ENCODE measurements around the gene GUK1.

The GUK1 gene

GRCh38 chr1:228139931-228140723 is at the start of gene GUK1:
GUK1 (plus strand) TSS chr1:228140279; CDS start chr1:228140303, 24 bp downstream.
- DNase-seq: peak; percentile 98

- DNase-seq: no peak
These were observed 49.4 kb upstream of the GUK1 start for GRCh38 chr1:228090613-228091081.

GRCh38 chr1:228091084-228091483 is 49.0 kb upstream of the GUK1 start:
- no peak for DNase-seq

- DNase-seq: no peak
These were observed 47.6 kb upstream of the GUK1 start for GRCh38 chr1:228092342-228093049.

- no peak for DNase-seq
These were observed 46.8 kb upstream of the GUK1 start for GRCh38 chr1:228093050-228093906.

GRCh38 chr1:228094432-228095016 is 45.6 kb upstream of the GUK1 start:
- no peak for DNase-seq

GRCh38 chr1:228095161-228095560 is 44.9 kb upstream of the GUK1 start:
- no peak for DNase-seq

- no peak for DNase-seq
These were observed 44.1 kb upstream of the GUK1 start for GRCh38 chr1:228095938-228096337.

GRCh38 chr1:228096416-228097332 is 43.4 kb upstream of the GUK1 start:
- no peak for DNase-seq

GRCh38 chr1:228097333-228098081 is 42.6 kb upstream of the GUK1 start:
- DNase-seq: no peak

- no peak for DNase-seq
These were observed 41.7 kb upstream of the GUK1 start for GRCh38 chr1:228098323-228098931.

GRCh38 chr1:228099331-228099732 is 40.7 kb upstream of the GUK1 start:
- no peak for DNase-seq

- no peak for DNase-seq
These were observed 39.1 kb upstream of the GUK1 start for GRCh38 chr1:228100822-228101613.

- DNase-seq: no peak
These were observed 38.5 kb upstream of the GUK1 start for GRCh38 chr1:228101614-228101993.

- no peak for DNase-seq
These were observed 37.9 kb upstream of the GUK1 start for GRCh38 chr1:228101994-228102790.

GRCh38 chr1:228102791-228103620 is 37.1 kb upstream of the GUK1 start, which contains the start of gene C1orf35:
C1orf35 (minus strand) TSS chr1:228103325; CDS start chr1:228103227, 98 bp downstream.
- DNase-seq: peak; percentile 87

- DNase-seq: no peak
These were observed 35.4 kb upstream of the GUK1 start for GRCh38 chr1:228104526-228105269.

Measured in DMS79 treated with DMSO at 0.1 percent for 48 hours (cell line).